GM19467 (cell line): Measurements from ENCODE around the gene GPC5.

Source experiments
- ATAC-seq: cut with Tn5 transposase; IDR thresholded peaks from one replicate; pipeline ENCODE4 v1.9.1; 2021; ENCODE audit warnings: mild to moderate bottlenecking, moderate library complexity; ENCODE audit not compliant: unreplicated experiment

Gene GPC5

GRCh38 chr13:92775658-92776057 lies 1377.2 kb downstream of the GPC5 start:
- ATAC-seq, result no peak

GRCh38 chr13:92781965-92782690 lies 1383.7 kb downstream of the GPC5 start:
- ATAC-seq, result no peak

- no peak for ATAC-seq
These were observed 1404.4 kb downstream of the GPC5 start for GRCh38 chr13:92802776-92803175.

DNA sequence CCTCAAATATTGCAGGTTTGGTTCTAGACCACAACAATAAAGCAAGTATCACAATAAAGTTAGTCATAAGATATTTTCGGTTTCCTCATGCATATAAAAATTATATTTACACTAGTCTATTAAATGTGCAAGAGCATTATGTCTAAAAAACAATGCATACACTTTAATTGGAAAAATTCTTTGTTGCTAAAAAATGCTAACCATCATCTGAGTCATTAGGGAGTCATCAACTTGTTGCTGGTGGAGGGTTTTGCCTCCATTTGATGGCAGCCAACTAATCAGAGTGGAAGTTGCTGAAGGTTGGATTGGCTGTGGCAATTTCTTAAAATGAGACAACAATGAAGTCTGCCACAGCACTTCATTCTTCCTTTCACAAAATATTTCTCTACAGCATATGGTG lies 1405.9 kb downstream of the GPC5 start:
- no peak for ATAC-seq

GRCh38 chr13:92804926-92805325 lies 1406.5 kb downstream of the GPC5 start:
- ATAC-seq, result no peak

DNA sequence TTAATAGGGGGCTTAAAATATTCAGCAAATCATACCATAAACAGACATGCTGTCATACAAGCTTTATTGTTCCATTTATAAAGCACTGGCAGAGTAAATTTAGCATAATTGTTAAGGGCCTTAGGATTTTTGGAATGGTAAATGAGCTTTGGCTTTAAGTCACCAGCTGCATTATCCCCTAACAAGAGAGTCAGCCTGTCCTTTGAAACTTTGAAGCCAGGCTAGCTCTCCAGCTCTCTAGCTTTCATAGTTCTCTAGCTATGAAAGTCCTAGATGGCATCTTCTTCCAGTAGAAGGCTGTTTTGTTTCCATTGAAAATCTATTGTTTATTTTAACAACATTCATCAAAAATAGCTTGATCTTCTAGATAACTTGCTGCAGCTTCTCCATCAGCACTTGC lies 1407.3 kb downstream of the GPC5 start:
- no peak for ATAC-seq

- no peak for ATAC-seq
These were observed 1407.8 kb downstream of the GPC5 start for GRCh38 chr13:92806215-92806614.

DNA sequence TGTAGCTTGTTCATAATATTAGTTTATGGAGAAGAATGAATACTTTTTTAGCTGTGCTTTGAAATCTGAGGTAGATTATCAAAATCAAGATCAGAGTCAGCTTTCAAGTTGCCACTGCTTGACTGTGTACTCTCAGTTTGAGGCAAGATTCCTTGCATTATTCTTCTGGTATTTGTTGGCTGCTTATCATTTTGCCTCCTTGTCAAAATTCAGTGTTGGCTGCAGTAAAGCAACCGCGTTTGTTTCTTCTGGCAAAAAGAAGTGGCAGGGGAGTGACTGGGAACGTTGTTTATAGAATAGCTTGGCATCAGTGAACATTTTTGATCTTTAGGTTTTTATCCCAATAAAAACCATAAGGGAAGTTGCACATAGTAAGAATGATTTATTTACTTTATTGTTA lies 1408.9 kb downstream of the GPC5 start:
- ATAC-seq, result no peak

DNA sequence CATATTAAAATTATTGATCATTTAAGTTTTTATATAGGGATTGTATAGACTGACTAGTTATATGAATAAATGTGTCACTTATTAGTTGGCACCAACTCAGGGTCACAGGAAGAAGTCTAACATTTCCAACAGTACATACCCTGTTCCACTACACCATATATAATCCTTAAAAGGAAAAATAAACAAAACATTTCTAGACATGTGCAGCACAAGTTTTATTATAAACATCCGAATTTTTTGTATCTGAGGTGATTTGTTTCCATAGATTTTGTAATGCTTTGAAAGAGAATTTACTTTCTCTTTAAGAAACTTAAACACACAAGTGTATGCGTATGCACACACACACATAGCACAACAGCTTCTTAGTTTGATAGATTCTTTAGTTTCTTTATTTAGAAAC lies 1409.5 kb downstream of the GPC5 start:
- ATAC-seq, result no peak

DNA sequence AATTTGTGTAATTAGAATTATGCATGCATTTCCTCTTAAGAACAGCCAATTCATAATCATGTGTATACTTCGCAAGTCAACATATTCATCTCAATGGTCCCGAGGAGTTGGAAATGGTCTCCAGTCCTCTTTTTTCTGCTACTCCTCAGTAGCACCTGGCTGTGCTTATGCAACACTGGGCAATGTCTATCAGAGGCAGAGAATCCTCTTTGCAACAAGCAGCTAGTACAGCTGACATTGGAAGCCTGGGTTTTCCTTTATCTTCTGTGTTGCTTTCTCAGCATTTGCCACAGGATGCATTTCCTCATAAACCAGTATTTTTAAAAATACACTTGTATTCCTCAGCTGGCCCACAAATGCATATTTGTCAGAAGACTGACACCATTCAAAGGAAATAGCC lies 1422.9 kb downstream of the GPC5 start:
- no peak for ATAC-seq

DNA sequence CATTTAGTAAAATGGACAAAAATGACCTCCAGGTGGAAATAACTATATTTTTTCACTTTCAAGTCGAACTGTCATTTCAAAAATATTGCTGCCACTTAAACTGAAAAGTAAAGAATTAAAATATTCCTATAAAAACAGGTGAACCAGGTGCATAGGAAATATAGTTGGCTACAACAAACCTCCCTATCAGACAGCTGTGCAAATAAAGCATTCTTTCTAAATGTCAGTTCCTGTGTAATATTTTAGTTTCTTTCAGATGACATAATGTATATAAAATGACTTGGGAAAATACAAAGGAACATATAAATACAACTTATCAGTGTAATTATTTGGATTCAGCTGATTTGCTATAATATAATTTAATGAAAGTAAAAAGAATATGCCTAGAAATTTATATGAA lies 1424.6 kb downstream of the GPC5 start:
- no peak for ATAC-seq

- ATAC-seq, result no peak
These were observed 1427.6 kb downstream of the GPC5 start for GRCh38 chr13:92825938-92826596.

- ATAC-seq, result no peak
These were observed 1429.1 kb downstream of the GPC5 start for GRCh38 chr13:92827503-92827902.

- no peak for ATAC-seq
These were observed 1431.5 kb downstream of the GPC5 start for GRCh38 chr13:92829930-92830329.

- no peak for ATAC-seq
These were observed 1432.4 kb downstream of the GPC5 start for GRCh38 chr13:92830821-92831220.

DNA sequence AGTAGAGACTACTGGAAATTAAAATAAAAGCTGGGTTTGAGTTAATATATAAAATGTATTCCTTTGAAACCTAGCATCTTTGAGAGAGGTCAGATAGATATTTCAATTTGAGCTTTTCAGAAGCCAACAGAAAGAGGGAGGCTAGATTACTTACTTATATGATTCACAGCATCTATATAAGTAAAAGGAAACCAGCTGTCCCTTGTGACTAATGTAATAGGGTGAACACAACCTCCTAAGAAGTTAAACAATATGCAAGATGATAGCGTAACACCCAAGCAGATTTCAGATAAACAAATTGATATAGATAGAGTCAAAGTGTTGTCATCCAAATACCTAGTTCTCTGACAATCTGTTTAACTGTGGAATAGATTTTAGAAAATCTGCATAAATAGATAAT lies 1434.7 kb downstream of the GPC5 start:
- ATAC-seq, result no peak

DNA sequence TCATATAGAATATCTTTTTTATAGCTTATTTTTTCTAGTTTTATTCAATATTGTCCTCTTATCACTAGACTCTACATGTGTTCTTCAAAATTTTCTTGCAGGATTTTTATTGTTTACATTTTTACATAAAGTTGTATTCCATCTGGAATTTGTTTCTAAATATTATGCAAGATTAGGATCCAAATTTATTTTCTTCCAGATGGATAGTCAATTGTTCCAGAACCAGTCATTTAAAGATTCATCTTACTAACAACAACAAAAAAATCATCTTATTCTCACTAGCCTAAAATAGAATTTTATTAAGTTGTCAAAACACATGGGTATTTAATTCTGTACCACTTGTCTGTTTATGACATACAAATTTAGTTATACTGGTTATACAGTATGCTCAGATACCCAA lies 1437.8 kb downstream of the GPC5 start:
- ATAC-seq, result no peak

GRCh38 chr13:92838786-92839185 lies 1440.4 kb downstream of the GPC5 start:
- no peak for ATAC-seq

DNA sequence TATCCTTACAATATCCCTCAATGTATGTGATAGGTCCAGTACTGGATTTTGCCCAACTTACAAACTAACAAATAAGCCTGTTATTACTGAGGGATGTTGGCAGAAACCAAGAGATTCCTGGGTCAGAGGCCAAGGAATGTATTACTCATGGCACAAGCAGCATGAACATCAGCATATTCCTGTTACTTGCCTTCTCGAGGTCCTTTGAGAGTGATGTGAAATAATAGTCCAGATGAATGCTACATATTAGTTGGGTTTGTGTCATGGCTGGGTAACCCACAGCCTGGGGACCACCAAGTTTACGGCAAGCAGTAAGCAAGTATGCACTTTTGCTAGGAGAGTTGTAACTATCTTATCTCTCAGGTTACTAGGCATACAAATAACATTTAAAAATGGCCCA lies 1443.7 kb downstream of the GPC5 start:
- no peak for ATAC-seq

DNA sequence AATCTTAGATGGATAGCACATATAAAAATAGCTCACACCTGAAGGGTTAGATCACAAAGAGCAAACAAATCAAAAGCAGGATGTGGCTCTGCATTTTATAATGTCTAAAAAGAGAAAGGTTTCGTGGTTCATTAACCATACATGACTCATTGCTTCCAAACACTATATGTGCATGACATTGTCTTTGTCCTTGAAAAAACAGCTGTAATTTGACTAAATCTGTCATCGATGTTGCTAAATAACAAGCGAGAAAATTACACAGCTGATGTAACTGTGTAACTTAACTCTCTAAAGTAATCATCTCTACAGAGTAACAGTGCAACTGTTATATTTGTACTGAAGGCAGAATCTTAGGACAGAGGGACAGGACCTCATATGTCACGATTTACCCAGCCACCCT lies 1445.1 kb downstream of the GPC5 start:
- no peak for ATAC-seq

DNA sequence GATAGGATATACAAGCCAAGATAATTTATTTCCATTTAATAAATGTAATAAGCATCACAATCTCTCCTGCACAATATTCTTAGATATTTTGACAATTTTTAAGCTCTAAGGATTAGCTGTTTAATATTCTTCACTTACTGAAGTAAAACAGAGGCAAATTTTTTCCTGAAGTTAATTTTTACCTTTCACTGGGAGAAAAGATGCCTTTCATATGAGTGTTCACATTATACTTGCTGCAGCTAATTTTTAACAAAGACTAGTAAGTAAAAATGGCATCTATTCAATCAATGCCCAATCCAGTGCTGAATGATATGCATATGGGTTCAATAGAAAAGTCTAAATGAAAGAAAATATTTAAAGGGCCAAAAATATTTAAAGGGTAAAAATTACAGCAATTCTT lies 1451.0 kb downstream of the GPC5 start:
- no peak for ATAC-seq

DNA sequence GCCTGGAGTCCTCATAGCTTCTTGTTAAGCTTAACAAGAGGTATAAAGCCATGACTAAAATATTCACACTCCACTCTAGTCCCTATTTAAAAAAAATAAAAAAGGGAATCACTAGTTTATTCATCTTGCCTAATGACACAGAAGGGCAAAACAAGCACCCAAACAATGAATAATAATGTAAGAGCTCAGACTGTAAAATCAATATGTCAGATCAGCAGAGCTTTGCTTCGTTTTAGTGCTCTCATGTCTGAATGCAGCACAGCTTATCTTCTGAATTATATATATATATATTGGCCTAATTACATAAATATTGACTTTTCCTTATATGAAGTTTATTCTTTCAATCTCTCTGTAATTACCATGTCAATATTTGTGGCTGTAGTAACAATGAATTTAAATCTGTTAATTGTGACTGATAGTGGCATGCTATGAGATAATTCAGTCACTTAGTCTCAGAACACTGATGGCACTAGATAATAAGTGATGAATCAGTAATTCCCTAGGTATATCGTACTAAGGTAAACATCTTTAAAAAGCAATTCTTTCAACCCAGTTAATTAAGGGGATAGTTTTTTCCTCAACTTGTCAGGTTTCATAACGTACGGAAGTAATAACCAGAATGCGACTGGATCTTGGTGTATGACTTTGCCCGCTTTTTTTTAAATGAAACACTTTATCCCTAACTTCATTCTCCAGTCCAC lies 1466.3 kb downstream of the GPC5 start:
- ATAC-seq, result no peak
